Karpas-422 (cell line): ENCODE data around the gene GPR61. TPM values are rescaled to one million over a fixed set of nuclear protein-coding genes. Genes with fewer than 3 reads are reported as not detected.

Experiments used
- DNase-seq: peaks from one replicate; pipeline ENCODE4 v3.0.0-alpha.2; 2015
- H2AFZ ChIP-seq: fragments of 200-600 bp; sonication (generic); 2 replicates; pipeline ENCODE4 v1.6.1; 2014; ENCODE audit warnings: antibody characterized with exemption, low read length, mixed read lengths
- H3K27ac ChIP-seq: fragments of 200-600 bp; sonication (generic); 2 replicates; pipeline ENCODE4 v1.5.1; 2014; ENCODE audit warnings: mild to moderate bottlenecking, low read length, moderate library complexity
- H3K27me3 ChIP-seq: fragments of 200-600 bp; sonication (generic); 2 replicates; pipeline ENCODE4 v1.6.1; 2014; ENCODE audit warnings: low read length, mixed read lengths
- H3K36me3 ChIP-seq: fragments of 200-600 bp; sonication (generic); 2 replicates; pipeline ENCODE4 v1.6.1; 2014; ENCODE audit warnings: low read length, mixed read lengths; ENCODE audit not compliant: insufficient read depth
- H3K4me1 ChIP-seq: fragments of 200-600 bp; sonication (generic); 2 replicates; pipeline ENCODE4 v1.6.1; 2014; ENCODE audit warnings: mild to moderate bottlenecking, low read length, mixed read lengths
- H3K4me2 ChIP-seq: fragments of 200-600 bp; sonication (generic); 2 replicates; pipeline ENCODE4 v1.6.1; 2014; ENCODE audit warnings: low read length, low read depth, mild to moderate bottlenecking; ENCODE audit not compliant: poor library complexity, severe bottlenecking
- H3K4me3 ChIP-seq: fragments of 200-600 bp; sonication (generic); 2 replicates; pipeline ENCODE4 v1.5.1; 2014; ENCODE audit warnings: mild to moderate bottlenecking, antibody characterized with exemption, low read length, mixed read lengths
- H3K79me2 ChIP-seq: fragments of 200-600 bp; sonication (generic); 2 replicates; pipeline ENCODE4 v1.6.1; 2014; ENCODE audit warnings: mild to moderate bottlenecking, low read length, mixed read lengths
- H3K9ac ChIP-seq: fragments of 200-600 bp; sonication (generic); 2 replicates; pipeline ENCODE4 v1.6.0; 2014; ENCODE audit warnings: low read length
- H3K9me2 ChIP-seq: fragments of 200-600 bp; sonication (generic), shearing (Covaris generic); replicated peaks from 2 replicates; pipeline ENCODE4 v1.6.0; 2014; ENCODE audit warnings: mild to moderate bottlenecking, low read length, moderate library complexity; ENCODE audit not compliant: insufficient read depth
- H3K9me3 ChIP-seq: fragments of 300-700, 200-600 bp; sonication (generic); 2 replicates; pipeline ENCODE4 v1.6.1; 2014; ENCODE audit warnings: low read length, mixed read lengths
- H4K20me1 ChIP-seq: fragments of 200-600 bp; sonication (generic); 2 replicates; pipeline ENCODE4 v1.6.1; 2014; ENCODE audit warnings: mild to moderate bottlenecking, antibody characterized with exemption, low read length, low read depth; ENCODE audit not compliant: insufficient read depth
- total RNA-seq: library from RNA; depleted of rRNA; stranded (reverse); fragments of >200 nt; shearing (Covaris generic); gene quantifications from 2 replicates; pipeline ENCODE4 v1.2.3, GENCODE V29; 2014; ENCODE audit warnings: low replicate concordance

Gene GPR61
- total RNA-seq, 1 experiment from 2014 or later: not detected

- Histone ChIP-seq H3K4me3 (no peak overlapping the region), H2AFZ (no peak overlapping the region), H3K27ac (no peak overlapping the region), H3K27me3 (no peaks in the 10 kb centered on the region), H3K36me3 (peaks cover 9% of the 10 kb centered on the region; the same call in 1 of the 2 replicates), H3K9ac (no peak overlapping the region), H3K4me1 (peaks cover 17% of the 10 kb centered on the region), H3K9me2 (no peaks in the 10 kb centered on the region), H4K20me1 (peaks cover 13% of the 10 kb centered on the region; the same call in 1 of the 2 replicates), H3K9me3 (no peaks in the 10 kb centered on the region), H3K4me2 (no peak overlapping the region), H3K79me2 (no peaks in the 10 kb centered on the region; the same call in 1 of the 2 replicates)
- DNase-seq: no peak
Measured at GRCh38 chr1:109502364-109502851, 37.3 kb upstream of the GPR61 start.

- no peaks in the 10 kb centered on the region for H3K9me3 ChIP-seq
- peaks cover 9% of the 10 kb centered on the region; the same call in 1 of the 2 replicates for H4K20me1 ChIP-seq
- no peaks in the 10 kb centered on the region for H3K9me2 ChIP-seq
- H3K27me3 ChIP-seq: no peaks in the 10 kb centered on the region
- DNase-seq: no peak
- H3K4me3 ChIP-seq: no peak overlapping the region
- H3K4me1 ChIP-seq: peaks cover 2% of the 10 kb centered on the region; the same call in 1 of the 2 replicates
- peaks cover 9% of the 10 kb centered on the region; the same call in 1 of the 2 replicates for H3K36me3 ChIP-seq
- no peak overlapping the region for H3K4me2 ChIP-seq
- H2AFZ ChIP-seq: no peak overlapping the region
- no peaks in the 10 kb centered on the region for H3K79me2 ChIP-seq
- no peak overlapping the region for H3K27ac ChIP-seq
- H3K9ac ChIP-seq: no peak overlapping the region
Measured at GRCh38 chr1:109503935-109504334, 35.7 kb upstream of the GPR61 start.

- peaks cover 6% of the 10 kb centered on the region for H3K4me1 ChIP-seq
- no peak overlapping the region for H3K4me3 ChIP-seq
- no peaks in the 10 kb centered on the region for H3K9me3 ChIP-seq
- peaks cover 9% of the 10 kb centered on the region; the same call in 1 of the 2 replicates for H3K36me3 ChIP-seq
- peaks cover 5% of the 10 kb centered on the region; the same call in 1 of the 2 replicates for H4K20me1 ChIP-seq
- no peak overlapping the region for H3K4me2 ChIP-seq
- H3K27me3 ChIP-seq: no peaks in the 10 kb centered on the region
- no peak overlapping the region for H2AFZ ChIP-seq
- H3K9ac ChIP-seq: no peak overlapping the region
- DNase-seq: no peak
- no peaks in the 10 kb centered on the region for H3K9me2 ChIP-seq
- H3K27ac ChIP-seq: no peak overlapping the region
- no peaks in the 10 kb centered on the region for H3K79me2 ChIP-seq
Measured at GRCh38 chr1:109504974-109505373, 34.7 kb upstream of the GPR61 start.

GRCh38 chr1:109508001-109508872 is 31.4 kb upstream of the GPR61 start:
- no peak overlapping the region for H3K4me3 ChIP-seq
- H3K9ac ChIP-seq: no peak overlapping the region
- no peaks in the 10 kb centered on the region for H3K9me2 ChIP-seq
- no peak for DNase-seq
- peaks cover 9% of the 10 kb centered on the region for H3K4me1 ChIP-seq
- no peaks in the 10 kb centered on the region for H3K27me3 ChIP-seq
- no peak overlapping the region for H2AFZ ChIP-seq
- H4K20me1 ChIP-seq: no peaks in the 10 kb centered on the region
- H3K36me3 ChIP-seq: no peaks in the 10 kb centered on the region
- H3K4me2 ChIP-seq: no peak overlapping the region
- no peaks in the 10 kb centered on the region for H3K79me2 ChIP-seq
- no peaks in the 10 kb centered on the region for H3K9me3 ChIP-seq
- no peak overlapping the region for H3K27ac ChIP-seq

GRCh38 chr1:109508873-109509175 is 30.8 kb upstream of the GPR61 start:
- H3K9me3 ChIP-seq: no peaks in the 10 kb centered on the region
- peak overlapping the region; percentile 65; the same call in 1 of the 2 replicates for H3K4me3 ChIP-seq
- peaks cover 9% of the 10 kb centered on the region for H3K4me1 ChIP-seq
- H3K36me3 ChIP-seq: no peaks in the 10 kb centered on the region
- peak overlapping the region; percentile 82 for H3K4me2 ChIP-seq
- no peak overlapping the region for H3K27ac ChIP-seq
- no peaks in the 10 kb centered on the region for H3K79me2 ChIP-seq
- no peak for DNase-seq
- no peaks in the 10 kb centered on the region for H3K27me3 ChIP-seq
- peak overlapping the region; percentile 54; the same call in 1 of the 2 replicates for H3K9ac ChIP-seq
- no peaks in the 10 kb centered on the region for H4K20me1 ChIP-seq
- no peaks in the 10 kb centered on the region for H3K9me2 ChIP-seq
- H2AFZ ChIP-seq: no peak overlapping the region; the same call in 1 of the 2 replicates

GRCh38 chr1:109509176-109510134 is 30.2 kb upstream of the GPR61 start, which contains the start of gene AMIGO1:
AMIGO1 (minus strand) TSS chr1:109509727; CDS start chr1:109508912, 815 bp downstream.
- H3K9me2 ChIP-seq: no peaks in the 10 kb centered on the region
- H3K4me1 ChIP-seq: peaks cover 9% of the 10 kb centered on the region
- peak within 1 kb of the TSS; percentile 91 for H2AFZ ChIP-seq

GRCh38 chr1:109513110-109513710 is 26.5 kb upstream of the GPR61 start:
- DNase-seq: no peak
- H3K27me3 ChIP-seq: no peaks in the 10 kb centered on the region
- H3K4me2 ChIP-seq: no peak overlapping the region
- H3K9me2 ChIP-seq: no peaks in the 10 kb centered on the region
- no peaks in the 10 kb centered on the region for H4K20me1 ChIP-seq
- no peak overlapping the region for H3K9ac ChIP-seq
- H3K79me2 ChIP-seq: no peaks in the 10 kb centered on the region
- H3K4me1 ChIP-seq: peaks cover 14% of the 10 kb centered on the region
- no peaks in the 10 kb centered on the region for H3K36me3 ChIP-seq
- no peaks in the 10 kb centered on the region for H3K9me3 ChIP-seq
- H3K27ac ChIP-seq: no peak overlapping the region
- no peak overlapping the region for H2AFZ ChIP-seq
- H3K4me3 ChIP-seq: no peak overlapping the region

More at GRCh38 chr1:109509176-109510134, 30.2 kb upstream of the GPR61 start, which contains the start of gene AMIGO1:
- peak within 1 kb of the TSS; percentile 60 for H3K9ac ChIP-seq
- peak within 1 kb of the TSS; percentile 65 for H3K4me3 ChIP-seq
- no peaks in the 10 kb centered on the region for H3K36me3 ChIP-seq
- H3K27ac ChIP-seq: no peak within 1 kb of the TSS
- H3K79me2 ChIP-seq: no peaks in the 10 kb centered on the region
- peak; percentile 75 for DNase-seq
- H3K9me3 ChIP-seq: no peaks in the 10 kb centered on the region
- H3K4me2 ChIP-seq: peak within 1 kb of the TSS; percentile 82
- H4K20me1 ChIP-seq: no peaks in the 10 kb centered on the region
- no peaks in the 10 kb centered on the region for H3K27me3 ChIP-seq
